ENCODE measurements around the gene KCTD4.

Gene KCTD4

GRCh38 chr13:45208132-45208531, 7.3 kb upstream of the KCTD4 start:
- TF ChIP-seq TCF12 (IDR thresholded peaks at IDR 0.05; ENCODE audit: low read depth) (no peak), NFIC (IDR thresholded peaks at IDR 0.05) (no peak), REST (IDR thresholded peaks at IDR 0.05; ENCODE audit: low read depth) (no peak), RAD21 (IDR thresholded peaks at IDR 0.05; ENCODE audit: low read depth) (no peak), EP300 (IDR thresholded peaks at IDR 0.05; ENCODE audit: borderline replicate concordance) (no peak), CEBPB (IDR thresholded peaks at IDR 0.05) (no peak), TAF1 (IDR thresholded peaks at IDR 0.05; ENCODE audit: low read depth) (no peak), TEAD4 (IDR thresholded peaks at IDR 0.05) (no peak)

- TF ChIP-seq USF1 (IDR thresholded peaks at IDR 0.05) (no peak), CREB1 (IDR thresholded peaks at IDR 0.05; ENCODE audit: low read depth) (no peak), EP300 (IDR thresholded peaks at IDR 0.05; ENCODE audit: borderline replicate concordance) (no peak), TCF12 (IDR thresholded peaks at IDR 0.05; ENCODE audit: low read depth) (no peak), ZBTB7A (IDR thresholded peaks at IDR 0.05; ENCODE audit: low read depth) (no peak), YY1 (IDR thresholded peaks at IDR 0.05; ENCODE audit: low read depth) (no peak), CEBPB (IDR thresholded peaks at IDR 0.05) (no peak), RAD21 (IDR thresholded peaks at IDR 0.05; ENCODE audit: low read depth) (no peak)
Measured at GRCh38 chr13:45207319-45207718, 6.5 kb upstream of the KCTD4 start.

GRCh38 chr13:45206340-45206739, 5.5 kb upstream of the KCTD4 start:
- no peak for TF ChIP-seq MAX (IDR thresholded peaks at IDR 0.05)
- peak; percentile 43; the same call in 1 of the 2 replicates for TF ChIP-seq NFIC (IDR thresholded peaks at IDR 0.05)
- no peak for TF ChIP-seq REST (IDR thresholded peaks at IDR 0.05; ENCODE audit: low read depth)
- peak; percentile 80; the same call in 1 of the 2 replicates for TF ChIP-seq EP300 (IDR thresholded peaks at IDR 0.05; ENCODE audit: borderline replicate concordance)
- TF ChIP-seq TCF12 (IDR thresholded peaks at IDR 0.05; ENCODE audit: low read depth) = peak; percentile 64
- peak; percentile 73 for TF ChIP-seq FOXM1 (IDR thresholded peaks at IDR 0.05; ENCODE audit: borderline replicate concordance, low read depth)
- TF ChIP-seq CEBPB (IDR thresholded peaks at IDR 0.05) = no peak
- TF ChIP-seq TEAD4 (IDR thresholded peaks at IDR 0.05) = peak; percentile 91
- TF ChIP-seq TAF1 (IDR thresholded peaks at IDR 0.05; ENCODE audit: low read depth) = no peak

- TF ChIP-seq CEBPB (IDR thresholded peaks at IDR 0.05) (no peak), TEAD4 (IDR thresholded peaks at IDR 0.05) (no peak), RAD21 (IDR thresholded peaks at IDR 0.05; ENCODE audit: low read depth) (no peak), USF1 (IDR thresholded peaks at IDR 0.05) (no peak), YY1 (IDR thresholded peaks at IDR 0.05; ENCODE audit: low read depth) (no peak), MAX (IDR thresholded peaks at IDR 0.05) (no peak), TCF12 (IDR thresholded peaks at IDR 0.05; ENCODE audit: low read depth) (no peak), NFIC (IDR thresholded peaks at IDR 0.05) (no peak)
Measured at GRCh38 chr13:45205124-45205523, 4.3 kb upstream of the KCTD4 start.

GRCh38 chr13:45199711-45200110, 1.1 kb downstream of the KCTD4 start:
- TF ChIP-seq ZBTB7A (IDR thresholded peaks at IDR 0.05; ENCODE audit: low read depth) (no peak), MAX (IDR thresholded peaks at IDR 0.05) (no peak)

- TF ChIP-seq YY1 (IDR thresholded peaks at IDR 0.05; ENCODE audit: low read depth) = no peak
- TF ChIP-seq RAD21 (IDR thresholded peaks at IDR 0.05; ENCODE audit: low read depth) = no peak
- no peak for TF ChIP-seq USF1 (IDR thresholded peaks at IDR 0.05)
- no peak for TF ChIP-seq ZBTB7A (IDR thresholded peaks at IDR 0.05; ENCODE audit: low read depth)
- no peak for TF ChIP-seq TEAD4 (IDR thresholded peaks at IDR 0.05)
- TF ChIP-seq TAF1 (IDR thresholded peaks at IDR 0.05; ENCODE audit: low read depth) = no peak
- TF ChIP-seq CREB1 (IDR thresholded peaks at IDR 0.05; ENCODE audit: low read depth) = no peak
- TF ChIP-seq REST (IDR thresholded peaks at IDR 0.05; ENCODE audit: low read depth) = no peak
Measured at GRCh38 chr13:45198924-45199323, 1.9 kb downstream of the KCTD4 start.
